Cardiac fibroblast (primary cell): Measurements from ENCODE around the gene MET.

Source experiments
- DNase-seq, 2 donors: peaks; one replicate each; pipeline versions ENCODE4 v3.0.0 to v3.0.0-alpha.2; 2010; ENCODE audit warnings: low read depth in 2 of 2
- H3K4me3 ChIP-seq, 2 donors: replicated peaks in 1 of 2; 1 replicate in 1 of 2; 2 replicates in 1 of 2; pipeline ENCODE4 v1.5.1; 2011; ENCODE audit warnings: low read depth in 2 of 2, low read length in 2 of 2, mild to moderate bottlenecking in 2 of 2, moderate library complexity in 1 of 2
- CTCF ChIP-seq: IDR thresholded peaks from one replicate; pipeline ENCODE4 v1.5.1; 2011; ENCODE audit warnings: low read depth, mild to moderate bottlenecking, low read length, inconsistent platforms

The MET gene

DNA sequence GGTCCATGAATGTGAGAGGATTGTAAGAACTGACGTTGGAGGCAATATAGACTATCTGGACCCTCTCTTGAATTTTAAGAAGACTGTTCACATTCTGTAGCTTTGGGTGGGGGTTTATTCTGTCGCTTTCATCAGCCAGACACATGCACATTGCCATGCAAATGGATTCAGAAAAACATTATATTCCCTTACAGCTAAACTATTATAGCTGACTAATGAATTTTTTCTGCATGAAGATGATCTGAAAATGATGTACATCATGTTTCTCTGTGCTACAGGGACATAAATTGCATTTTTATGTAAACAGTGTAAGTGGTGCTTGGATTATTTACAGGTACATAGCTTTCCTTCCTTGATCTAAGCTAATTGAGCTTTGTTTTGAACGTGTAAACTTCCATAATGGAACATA, 1.5 kb downstream of the MET start:
- no peak for TF ChIP-seq CTCF
- no peak for DNase-seq
- H3K4me3 ChIP-seq, result peak overlapping the region in 1 of 2 donors; percentile 78

DNA sequence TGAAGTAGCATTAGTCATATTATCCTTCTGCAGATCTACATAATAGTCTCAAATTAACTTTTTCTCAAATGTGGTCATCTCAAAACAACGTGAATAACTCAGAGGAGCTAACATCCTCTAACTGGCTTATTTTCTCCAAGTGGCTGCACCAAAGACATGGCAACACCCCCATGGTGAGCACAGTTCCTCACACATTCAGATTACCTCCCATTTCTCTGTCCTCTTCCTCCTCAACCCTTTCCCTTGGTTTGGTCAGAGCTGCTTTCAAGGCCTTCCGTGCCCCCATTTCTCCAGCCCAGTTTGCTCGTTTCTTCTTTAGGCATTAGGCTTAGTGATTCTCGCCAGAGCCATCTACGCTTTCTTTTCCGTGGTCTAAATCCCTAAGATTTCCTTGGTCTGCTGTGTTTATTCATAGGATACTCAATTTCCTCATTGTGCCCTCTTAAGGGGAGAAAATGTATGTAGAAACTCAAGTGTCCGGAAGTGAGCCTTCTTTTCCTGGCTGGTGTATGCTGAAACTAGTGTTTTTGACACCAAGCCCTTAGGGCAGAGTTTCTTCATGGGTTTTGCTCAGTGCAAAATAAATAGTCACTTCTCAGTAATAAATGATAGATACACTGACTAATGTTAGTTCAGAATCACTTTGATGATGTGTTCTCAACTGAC, 2.6 kb downstream of the MET start:
- DNase-seq, result peak in 1 of 2 donors; percentile 33
- H3K4me3 ChIP-seq, result no peak overlapping the region
- TF ChIP-seq CTCF, result no peak

DNA sequence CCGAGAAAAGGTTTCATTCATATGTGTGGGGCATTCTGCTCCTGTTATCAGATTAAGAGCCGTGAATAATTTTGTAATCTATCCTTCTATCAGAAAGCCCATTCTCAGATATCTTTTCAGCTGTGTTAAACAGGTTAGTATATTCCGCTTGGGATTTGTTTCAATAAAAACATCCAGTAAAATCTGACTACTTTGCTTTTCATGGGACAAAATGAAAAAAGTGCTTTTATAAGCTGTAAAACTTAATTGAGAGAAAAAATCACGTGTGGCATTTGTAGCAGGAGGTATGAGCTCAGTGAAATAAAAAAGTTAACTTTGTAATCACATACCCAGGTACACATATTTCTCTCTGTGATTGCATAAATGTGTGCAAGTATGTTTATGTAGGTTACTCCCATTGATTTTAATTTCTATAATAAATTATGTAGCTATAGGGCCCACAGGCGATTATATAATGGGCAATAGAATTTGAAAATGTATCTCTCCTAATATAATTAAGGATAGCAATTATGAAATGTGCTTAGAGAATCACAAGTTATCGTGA, 3.9 kb downstream of the MET start:
- no peak for DNase-seq
- H3K4me3 ChIP-seq, result no peak overlapping the region
- no peak for TF ChIP-seq CTCF

GRCh38 chr7:116678780-116679179, 6.8 kb downstream of the MET start:
- DNase-seq, result no peak
- TF ChIP-seq CTCF, result no peak
- H3K4me3 ChIP-seq, result no peak overlapping the region

GRCh38 chr7:116679500-116679899, 7.5 kb downstream of the MET start:
- DNase-seq, result peak in 1 of 2 donors; percentile 58
- H3K4me3 ChIP-seq, result no peak overlapping the region
- no peak for TF ChIP-seq CTCF

- H3K4me3 ChIP-seq, result no peak overlapping the region
- DNase-seq, result no peak
- no peak for TF ChIP-seq CTCF
Measured at GRCh38 chr7:116683786-116684185, 11.8 kb downstream of the MET start.

GRCh38 chr7:116686033-116686432, 14.0 kb downstream of the MET start:
- TF ChIP-seq CTCF, result no peak
- H3K4me3 ChIP-seq, result no peak overlapping the region
- DNase-seq, result no peak
